HEK293 (cell line): ENCODE data around the gene RAP1A.

Source experiments
- BCL6B ChIP-seq: fragments of 450-650 bp; formaldehyde crosslinking; IDR thresholded peaks from 2 replicates; pipeline ENCODE4 v1.5.1; 2017; ENCODE audit warnings: missing biosample characterization, missing genetic modification characterization
- CTCF ChIP-seq: fragments of 450-650 bp; formaldehyde crosslinking; IDR thresholded peaks from 2 replicates; pipeline ENCODE4 v1.5.1; 2016; ENCODE audit warnings: missing biosample characterization, missing genetic modification characterization
- REST ChIP-seq: fragments of 450-650 bp; formaldehyde crosslinking; IDR thresholded peaks from 2 replicates; pipeline ENCODE4 v1.5.1; 2016; ENCODE audit warnings: missing biosample characterization, missing genetic modification characterization
- ZNF202 ChIP-seq: fragments of 450-650 bp; formaldehyde crosslinking; IDR thresholded peaks from 2 replicates; pipeline ENCODE4 v1.5.1; 2016; ENCODE audit warnings: missing biosample characterization, missing genetic modification characterization, borderline replicate concordance
- ZNF239 ChIP-seq: fragments of 450-650 bp; formaldehyde crosslinking; IDR thresholded peaks from 2 replicates; pipeline ENCODE4 v1.5.1; 2016; ENCODE audit warnings: missing biosample characterization, missing genetic modification characterization

GRCh38 chr1:111756124-111756513, 136.5 kb downstream of the RAP1A start:
- TF ChIP-seq CTCF (no peak), BCL6B (tag by site-specific recombination) (no peak), ZNF202 (no peak), REST (tag by site-specific recombination) (no peak), ZNF239 (tag by site-specific recombination) (no peak)
